HG03139 (cell line): ENCODE results near the gene RPTOR.

Source experiments
- ATAC-seq: cut with Tn5 transposase; IDR thresholded peaks from one replicate; pipeline ENCODE4 v1.9.1; 2021; ENCODE audit not compliant: unreplicated experiment

RPTOR gene

GRCh38 chr17:80893604-80894438, 349.2 kb downstream of the RPTOR start:
- ATAC-seq, result no peak

- ATAC-seq, result no peak
Observed at GRCh38 chr17:80894439-80894721, 349.7 kb downstream of the RPTOR start.

GRCh38 chr17:80894726-80895125, 350.1 kb downstream of the RPTOR start:
- no peak for ATAC-seq

GRCh38 chr17:80895366-80895765, 350.7 kb downstream of the RPTOR start:
- ATAC-seq, result no peak

GRCh38 chr17:80898716-80899115, 354.1 kb downstream of the RPTOR start:
- no peak for ATAC-seq

GRCh38 chr17:80899402-80900268, 355.0 kb downstream of the RPTOR start:
- ATAC-seq, result no peak

- no peak for ATAC-seq
Observed at GRCh38 chr17:80901319-80901718, 356.7 kb downstream of the RPTOR start.

- ATAC-seq, result no peak
Observed at GRCh38 chr17:80902197-80902962, 357.7 kb downstream of the RPTOR start.

- no peak for ATAC-seq
Observed at GRCh38 chr17:80902963-80903611, 358.4 kb downstream of the RPTOR start.

- ATAC-seq, result no peak
Observed at GRCh38 chr17:80904036-80904753, 359.6 kb downstream of the RPTOR start.

- no peak for ATAC-seq
Observed at GRCh38 chr17:80905586-80906230, 361.1 kb downstream of the RPTOR start.

- ATAC-seq, result no peak
Observed at GRCh38 chr17:80906364-80907259, 362.0 kb downstream of the RPTOR start.

- no peak for ATAC-seq
Observed at GRCh38 chr17:80907281-80907680, 362.6 kb downstream of the RPTOR start.

- no peak for ATAC-seq
Observed at GRCh38 chr17:80908211-80908610, 363.6 kb downstream of the RPTOR start.

GRCh38 chr17:80908776-80909175, 364.1 kb downstream of the RPTOR start:
- no peak for ATAC-seq

- ATAC-seq, result no peak
Observed at GRCh38 chr17:80909635-80910034, 365.0 kb downstream of the RPTOR start.

- ATAC-seq, result no peak
Observed at GRCh38 chr17:80910043-80910442, 365.4 kb downstream of the RPTOR start.

- ATAC-seq, result no peak
Observed at GRCh38 chr17:80912476-80912875, 367.8 kb downstream of the RPTOR start.
